ENCODE results near the gene ABLIM1.

ABLIM1 gene

DNA sequence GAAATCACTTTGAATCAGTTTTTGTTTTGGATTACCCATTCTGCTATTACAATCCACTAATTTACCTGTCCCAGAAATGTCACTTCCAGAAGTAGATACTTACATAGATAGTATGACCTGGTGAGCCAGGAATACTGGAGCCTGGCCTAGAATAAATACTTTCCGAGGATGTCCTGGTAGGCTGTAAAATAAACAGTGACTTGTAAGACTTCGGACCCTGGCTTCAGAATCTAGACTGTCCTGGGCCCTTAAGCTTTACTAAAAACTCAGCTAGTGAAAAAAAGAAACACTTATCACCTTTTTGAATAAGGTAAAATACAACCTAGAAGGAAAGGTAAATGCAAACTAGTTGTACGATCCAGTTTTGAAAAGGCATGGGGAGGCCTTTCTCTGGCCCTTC lies 184.3 kb downstream of the ABLIM1 start:
- Mint-ChIP-seq H3K36me3 (ENCODE audit: low read depth) (peaks cover 20% of the 10 kb centered on the region), H3K27me3 (no peaks in the 10 kb centered on the region), H3K4me1 (ENCODE audit: low read depth) (peaks cover 26% of the 10 kb centered on the region), H3K4me3 (no peak overlapping the region), H3K9me3 (no peaks in the 10 kb centered on the region), H3K27ac (peak overlapping the region; percentile 43)

GRCh38 chr10:114472877-114473253 lies 185.2 kb downstream of the ABLIM1 start:
- Mint-ChIP-seq H3K4me3 (no peak overlapping the region), H3K27ac (no peak overlapping the region), H3K36me3 (ENCODE audit: low read depth) (peaks cover 22% of the 10 kb centered on the region), H3K9me3 (no peaks in the 10 kb centered on the region), H3K27me3 (no peaks in the 10 kb centered on the region), H3K4me1 (ENCODE audit: low read depth) (peaks cover 21% of the 10 kb centered on the region)

- Mint-ChIP-seq H3K27ac (no peak overlapping the region), H3K36me3 (ENCODE audit: low read depth) (peaks cover 25% of the 10 kb centered on the region), H3K4me1 (ENCODE audit: low read depth) (peaks cover 18% of the 10 kb centered on the region)
Measured at GRCh38 chr10:114471906-114472876, 185.9 kb downstream of the ABLIM1 start.

GRCh38 chr10:114470956-114471905 lies 186.8 kb downstream of the ABLIM1 start:
- Mint-ChIP-seq H3K27ac (peak overlapping the region; percentile 9), H3K4me3 (no peak overlapping the region), H3K4me1 (ENCODE audit: low read depth) (peaks cover 11% of the 10 kb centered on the region), H3K36me3 (ENCODE audit: low read depth) (peaks cover 25% of the 10 kb centered on the region), H3K9me3 (no peaks in the 10 kb centered on the region), H3K27me3 (no peaks in the 10 kb centered on the region)

More at GRCh38 chr10:114471906-114472876, 185.9 kb downstream of the ABLIM1 start:
- Mint-ChIP-seq H3K4me3 (no peak overlapping the region), H3K9me3 (no peaks in the 10 kb centered on the region), H3K27me3 (no peaks in the 10 kb centered on the region)

- H3K27me3 Mint-ChIP-seq = no peaks in the 10 kb centered on the region
- H3K9me3 Mint-ChIP-seq = no peaks in the 10 kb centered on the region
- H3K4me1 Mint-ChIP-seq (ENCODE audit: low read depth) = peaks cover 11% of the 10 kb centered on the region
- peaks cover 28% of the 10 kb centered on the region for H3K36me3 Mint-ChIP-seq (ENCODE audit: low read depth)
- H3K27ac Mint-ChIP-seq = no peak overlapping the region
- H3K4me3 Mint-ChIP-seq = no peak overlapping the region
Measured at GRCh38 chr10:114470361-114470760, 187.7 kb downstream of the ABLIM1 start.

DNA sequence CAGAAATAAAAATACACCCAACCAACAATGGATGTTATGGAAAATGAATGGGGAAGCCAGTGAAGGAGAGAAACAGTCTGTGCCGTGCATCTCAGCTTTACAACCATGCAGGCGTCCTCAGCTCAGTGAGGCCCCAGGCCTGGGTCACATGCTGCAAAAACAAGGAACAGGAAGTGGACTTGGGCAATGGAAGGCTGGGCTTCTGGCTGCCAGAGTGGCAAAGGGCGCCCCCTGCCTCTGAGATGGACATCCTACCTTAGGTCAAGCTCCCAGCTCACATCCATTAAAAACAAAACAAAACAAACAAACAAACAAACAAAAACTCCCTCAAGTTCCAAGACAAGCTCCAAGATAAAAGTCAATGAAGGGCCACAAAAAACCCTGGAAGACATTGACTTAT lies 199.1 kb downstream of the ABLIM1 start:
- Mint-ChIP-seq H3K9me3 (no peaks in the 10 kb centered on the region), H3K4me3 (no peak overlapping the region), H3K27ac (no peak overlapping the region), H3K27me3 (no peaks in the 10 kb centered on the region), H3K36me3 (ENCODE audit: low read depth) (peaks cover 53% of the 10 kb centered on the region), H3K4me1 (ENCODE audit: low read depth) (peaks cover 5% of the 10 kb centered on the region)

DNA sequence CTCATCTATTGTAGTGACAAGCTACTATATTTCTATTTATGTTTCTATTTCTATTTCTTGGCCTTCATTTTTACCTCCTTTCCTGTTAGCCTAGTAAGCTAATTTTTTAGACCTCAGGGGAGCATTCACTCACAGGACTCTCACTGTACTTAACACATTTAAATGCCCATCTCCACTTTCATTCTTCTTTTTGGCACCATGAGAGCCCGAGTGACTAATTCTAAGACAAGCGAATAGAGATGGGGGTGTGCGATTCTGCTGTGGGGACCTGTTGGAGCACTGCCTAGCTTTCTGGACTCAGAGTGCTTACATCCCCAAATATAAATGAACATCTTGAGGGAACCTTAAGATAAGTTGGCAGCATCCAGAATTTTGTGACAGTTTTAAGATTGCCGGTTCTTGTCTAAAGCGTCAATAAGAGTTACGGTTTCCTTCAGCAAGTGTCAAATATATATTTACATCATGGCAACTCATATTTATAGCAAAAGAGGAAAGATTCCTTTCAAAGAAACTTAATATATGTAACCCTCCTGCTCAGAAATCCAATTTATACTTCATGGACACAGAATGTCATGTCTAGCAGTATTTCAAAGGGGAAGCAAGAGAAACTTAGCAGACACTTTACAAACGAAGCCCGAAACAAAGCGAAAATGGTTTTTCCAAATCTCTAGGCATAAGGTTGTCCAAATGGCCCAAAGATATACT lies 199.7 kb downstream of the ABLIM1 start:
- Mint-ChIP-seq H3K27ac (peak overlapping the region; percentile 26), H3K36me3 (ENCODE audit: low read depth) (peaks cover 51% of the 10 kb centered on the region), H3K4me3 (no peak overlapping the region), H3K9me3 (no peaks in the 10 kb centered on the region), H3K27me3 (no peaks in the 10 kb centered on the region), H3K4me1 (ENCODE audit: low read depth) (peaks cover 5% of the 10 kb centered on the region)

DNA sequence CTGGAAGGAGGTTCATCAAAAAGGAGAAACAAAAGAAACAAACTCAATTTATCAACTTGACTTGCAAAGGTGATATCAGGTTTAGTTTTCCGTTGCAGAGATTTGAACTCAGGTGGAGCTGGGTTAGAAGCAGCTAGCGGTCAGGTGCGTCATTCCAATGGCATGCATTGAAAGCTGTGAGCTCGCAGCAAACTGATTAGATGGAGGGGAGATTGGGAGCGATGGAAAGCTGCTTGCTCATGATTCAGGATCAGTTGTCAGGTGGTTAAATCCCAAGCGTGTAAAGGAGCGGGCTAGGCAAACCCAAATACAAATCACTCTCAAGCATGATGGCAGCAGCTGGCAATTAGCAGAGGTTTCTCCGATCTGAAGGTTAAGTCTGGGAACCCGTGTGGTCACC lies 204.5 kb downstream of the ABLIM1 start:
- H3K36me3 Mint-ChIP-seq (ENCODE audit: low read depth) = peaks cover 46% of the 10 kb centered on the region
- H3K9me3 Mint-ChIP-seq = no peaks in the 10 kb centered on the region
- no peaks in the 10 kb centered on the region for H3K27me3 Mint-ChIP-seq
- H3K4me3 Mint-ChIP-seq = no peak overlapping the region
- H3K4me1 Mint-ChIP-seq (ENCODE audit: low read depth) = peaks cover 5% of the 10 kb centered on the region
- H3K27ac Mint-ChIP-seq = no peak overlapping the region

- H3K4me3 Mint-ChIP-seq = no peak overlapping the region
- H3K27me3 Mint-ChIP-seq = no peaks in the 10 kb centered on the region
- no peaks in the 10 kb centered on the region for H3K4me1 Mint-ChIP-seq (ENCODE audit: low read depth)
- no peaks in the 10 kb centered on the region for H3K9me3 Mint-ChIP-seq
- no peak overlapping the region for H3K27ac Mint-ChIP-seq
- peaks cover 27% of the 10 kb centered on the region for H3K36me3 Mint-ChIP-seq (ENCODE audit: low read depth)
Measured at GRCh38 chr10:114448897-114449296, 209.2 kb downstream of the ABLIM1 start.

GRCh38 chr10:114445332-114445731 lies 212.7 kb downstream of the ABLIM1 start:
- H3K27ac Mint-ChIP-seq = no peak overlapping the region
- H3K4me1 Mint-ChIP-seq (ENCODE audit: low read depth) = no peaks in the 10 kb centered on the region
- H3K27me3 Mint-ChIP-seq = no peaks in the 10 kb centered on the region
- no peak overlapping the region for H3K4me3 Mint-ChIP-seq
- H3K36me3 Mint-ChIP-seq (ENCODE audit: low read depth) = peaks cover 30% of the 10 kb centered on the region
- no peaks in the 10 kb centered on the region for H3K9me3 Mint-ChIP-seq

- peaks cover 36% of the 10 kb centered on the region for H3K36me3 Mint-ChIP-seq (ENCODE audit: low read depth)
- H3K9me3 Mint-ChIP-seq = no peaks in the 10 kb centered on the region
- H3K27ac Mint-ChIP-seq = no peak overlapping the region
- H3K4me3 Mint-ChIP-seq = no peak overlapping the region
- no peaks in the 10 kb centered on the region for H3K27me3 Mint-ChIP-seq
- H3K4me1 Mint-ChIP-seq (ENCODE audit: low read depth) = no peaks in the 10 kb centered on the region
Measured at GRCh38 chr10:114444819-114445218, 213.3 kb downstream of the ABLIM1 start.

DNA sequence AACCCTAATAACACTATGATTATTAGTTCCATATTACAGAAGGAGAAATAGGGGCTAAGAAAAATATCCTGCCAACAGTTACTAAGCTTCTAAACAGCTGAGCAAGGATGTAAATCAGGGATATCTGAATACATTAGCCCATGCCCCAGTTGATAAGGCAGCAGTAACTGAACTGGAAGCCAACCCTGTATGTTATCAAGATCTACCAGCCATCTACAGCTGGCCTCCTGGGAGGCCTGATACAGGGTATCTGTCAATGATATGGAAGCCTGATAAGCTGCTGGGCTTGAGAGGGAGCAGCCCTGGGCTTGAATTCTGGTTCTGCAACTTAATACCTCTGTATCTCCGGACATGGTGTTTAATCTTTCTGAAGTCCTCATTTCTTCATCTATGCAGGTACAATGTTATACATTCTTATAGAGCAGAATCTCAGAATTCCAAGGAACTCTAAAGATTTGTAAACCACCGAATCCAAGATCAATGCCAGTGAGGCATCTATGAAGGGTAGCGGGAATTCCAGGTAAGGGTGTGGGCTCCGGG lies 215.9 kb downstream of the ABLIM1 start:
- no peak overlapping the region for H3K4me3 Mint-ChIP-seq
- no peaks in the 10 kb centered on the region for H3K9me3 Mint-ChIP-seq
- H3K27ac Mint-ChIP-seq = no peak overlapping the region
- H3K4me1 Mint-ChIP-seq (ENCODE audit: low read depth) = no peaks in the 10 kb centered on the region
- H3K36me3 Mint-ChIP-seq (ENCODE audit: low read depth) = peaks cover 52% of the 10 kb centered on the region
- H3K27me3 Mint-ChIP-seq = no peaks in the 10 kb centered on the region

DNA sequence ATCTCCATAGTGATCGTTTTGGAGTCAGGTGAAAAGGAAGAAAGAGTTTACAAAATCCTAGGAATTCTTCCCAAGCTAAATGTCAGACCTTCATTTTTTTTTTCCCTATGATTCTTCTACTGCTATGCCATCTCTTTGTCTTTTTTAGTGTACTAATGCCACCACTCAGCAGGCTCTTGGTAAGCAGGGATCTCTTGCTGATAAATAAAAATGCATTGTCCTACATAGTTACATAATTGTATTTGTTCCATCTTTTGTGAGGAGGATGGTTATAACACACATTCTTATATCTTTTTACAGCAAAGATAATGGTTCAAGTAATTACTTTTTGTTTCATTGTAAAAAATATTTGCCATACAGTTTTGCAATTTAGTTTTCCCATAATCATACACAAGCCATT lies 217.0 kb downstream of the ABLIM1 start:
- Mint-ChIP-seq H3K9me3 (no peaks in the 10 kb centered on the region), H3K27ac (no peak overlapping the region), H3K27me3 (no peaks in the 10 kb centered on the region), H3K36me3 (ENCODE audit: low read depth) (peaks cover 56% of the 10 kb centered on the region), H3K4me3 (no peak overlapping the region), H3K4me1 (ENCODE audit: low read depth) (no peaks in the 10 kb centered on the region)

DNA sequence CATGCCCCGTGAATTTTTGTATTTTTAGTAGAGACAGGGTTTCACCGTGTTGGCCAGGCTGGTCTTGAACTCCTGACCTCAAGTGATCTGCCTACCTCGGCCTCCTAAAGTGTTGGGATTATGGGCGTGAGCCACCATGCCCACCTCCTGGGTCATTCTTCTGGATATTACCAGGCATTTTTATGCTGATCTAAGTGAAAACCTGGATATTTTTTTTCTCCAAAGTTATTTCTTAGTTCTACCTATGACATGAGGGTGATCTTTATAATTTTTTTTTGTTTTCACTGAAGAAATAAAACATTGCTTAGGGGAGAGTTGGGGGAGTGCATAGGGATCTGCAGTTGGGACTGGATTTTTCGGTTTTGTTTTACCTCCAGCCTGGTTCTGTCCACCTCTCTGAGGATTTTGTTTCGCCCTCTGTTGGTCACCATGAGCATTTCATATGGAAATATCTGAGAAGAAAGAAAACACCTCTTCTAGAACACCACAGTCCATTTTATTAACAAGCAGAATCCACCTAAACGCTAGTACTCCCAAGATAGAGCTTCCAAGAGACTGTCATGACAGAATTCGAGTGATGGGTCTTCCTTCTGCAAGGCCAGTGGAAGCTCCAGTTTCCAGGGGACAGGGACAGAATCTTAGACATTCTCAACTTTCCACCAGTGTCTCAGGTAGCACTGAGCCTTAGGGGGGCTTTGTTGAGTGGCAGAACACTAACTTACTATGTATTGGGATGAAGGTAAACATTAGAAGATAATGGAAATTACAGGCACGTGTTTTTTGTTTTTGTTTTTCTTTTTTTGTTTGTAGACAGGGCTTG lies 220.4 kb downstream of the ABLIM1 start:
- no peak overlapping the region for H3K27ac Mint-ChIP-seq
- no peaks in the 10 kb centered on the region for H3K4me1 Mint-ChIP-seq (ENCODE audit: low read depth)
- no peaks in the 10 kb centered on the region for H3K9me3 Mint-ChIP-seq
- H3K27me3 Mint-ChIP-seq = no peaks in the 10 kb centered on the region
- H3K4me3 Mint-ChIP-seq = no peak overlapping the region
- peaks cover 65% of the 10 kb centered on the region for H3K36me3 Mint-ChIP-seq (ENCODE audit: low read depth)
